Epithelial cell of esophagus (primary cell): ENCODE data around the gene HSF5.

Source experiments
- DNase-seq: peaks from one replicate; pipeline ENCODE4 v3.0.0; 2010; ENCODE audit warnings: low read depth
- H3K4me3 ChIP-seq: 2 replicates; pipeline ENCODE4 v1.5.1; 2011; ENCODE audit warnings: mild to moderate bottlenecking, low read length, control low read depth
- CTCF ChIP-seq: IDR thresholded peaks from 2 replicates; pipeline ENCODE4 v1.5.1; 2011; ENCODE audit warnings: low read depth, mild to moderate bottlenecking, low read length, control low read depth, inconsistent platforms; ENCODE audit not compliant: insufficient read depth; ENCODE audit errors: missing control alignments

Gene HSF5

GRCh38 chr17:58388302-58389190, 99.7 kb downstream of the HSF5 start:
- DNase-seq: no peak
- no peak for TF ChIP-seq CTCF
- H3K4me3 ChIP-seq: no peak overlapping the region

- no peak overlapping the region for H3K4me3 ChIP-seq
- no peak for DNase-seq
- TF ChIP-seq CTCF: no peak
Observed at GRCh38 chr17:58387834-58388233, 100.4 kb downstream of the HSF5 start.

- DNase-seq: no peak
- H3K4me3 ChIP-seq: no peak overlapping the region
- TF ChIP-seq CTCF: no peak
Observed at GRCh38 chr17:58386708-58387107, 101.5 kb downstream of the HSF5 start.

GRCh38 chr17:58385359-58385899, 102.8 kb downstream of the HSF5 start:
- no peak for DNase-seq
- no peak for TF ChIP-seq CTCF
- H3K4me3 ChIP-seq: no peak overlapping the region

- no peak overlapping the region for H3K4me3 ChIP-seq
- DNase-seq: no peak
- TF ChIP-seq CTCF: no peak
Observed at GRCh38 chr17:58384897-58385296, 103.3 kb downstream of the HSF5 start.

GRCh38 chr17:58383892-58384462, 104.2 kb downstream of the HSF5 start:
- H3K4me3 ChIP-seq: no peak overlapping the region
- TF ChIP-seq CTCF: no peak
- DNase-seq: no peak
